Mononuclear cell (primary cell): ENCODE measurements around the gene LRRC30. TPM values are rescaled to one million over a fixed set of nuclear protein-coding genes. Genes with fewer than 3 reads are reported as not detected.

Source experiments
- H3K27me3 ChIP-seq: 2 replicates; pipeline ENCODE4 v1.6.0; 2011; ENCODE audit warnings: low read length, control low read depth; ENCODE audit not compliant: insufficient read depth
- H3K4me1 ChIP-seq: 2 replicates; pipeline ENCODE4 v1.5.1; 2011; ENCODE audit warnings: mild to moderate bottlenecking, low read length, control low read depth; ENCODE audit not compliant: insufficient read depth
- H3K4me3 ChIP-seq: 2 replicates; pipeline ENCODE4 v1.5.1; 2011; ENCODE audit warnings: mild to moderate bottlenecking, low read length, moderate library complexity
- H3K9me3 ChIP-seq: 2 replicates; pipeline ENCODE4 v1.5.1; 2011; ENCODE audit warnings: low read depth, mild to moderate bottlenecking, control low read depth, low read length
- total RNA-seq: library from RNA; depleted of rRNA; stranded (reverse); fragments of >200 nt; gene quantifications from one replicate; pipeline ENCODE4 v1.2.3, GENCODE V29; 2012

Gene LRRC30
- total RNA-seq, 1 donor: not detected

GRCh38 chr18:7261199-7261598 lies 30.3 kb downstream of the LRRC30 start:
- no peaks in the 10 kb centered on the region for H3K27me3 ChIP-seq
- no peaks in the 10 kb centered on the region for H3K4me1 ChIP-seq
- H3K9me3 ChIP-seq: no peaks in the 10 kb centered on the region
- no peak overlapping the region for H3K4me3 ChIP-seq

- Histone ChIP-seq H3K4me3 (no peak overlapping the region), H3K9me3 (no peaks in the 10 kb centered on the region), H3K4me1 (peaks cover 10% of the 10 kb centered on the region), H3K27me3 (no peaks in the 10 kb centered on the region)
Measured at GRCh38 chr18:7267973-7268372, 37.1 kb downstream of the LRRC30 start.

- peaks cover 18% of the 10 kb centered on the region for H3K4me1 ChIP-seq
Measured at GRCh38 chr18:7269942-7270341, 39.1 kb downstream of the LRRC30 start.

GRCh38 chr18:7272311-7273049 lies 41.6 kb downstream of the LRRC30 start:
- no peaks in the 10 kb centered on the region for H3K9me3 ChIP-seq
- H3K4me1 ChIP-seq: peaks cover 18% of the 10 kb centered on the region
- H3K27me3 ChIP-seq: no peaks in the 10 kb centered on the region
- H3K4me3 ChIP-seq: no peak overlapping the region

More at GRCh38 chr18:7269942-7270341, 39.1 kb downstream of the LRRC30 start:
- Histone ChIP-seq H3K27me3 (no peaks in the 10 kb centered on the region), H3K9me3 (no peaks in the 10 kb centered on the region), H3K4me3 (no peak overlapping the region)

- Histone ChIP-seq H3K4me1 (peaks cover 18% of the 10 kb centered on the region), H3K27me3 (no peaks in the 10 kb centered on the region), H3K9me3 (no peaks in the 10 kb centered on the region)
Measured at GRCh38 chr18:7273301-7273921, 42.5 kb downstream of the LRRC30 start.

GRCh38 chr18:7281579-7281978 lies 50.7 kb downstream of the LRRC30 start:
- H3K27me3 ChIP-seq: no peaks in the 10 kb centered on the region

More at GRCh38 chr18:7273301-7273921, 42.5 kb downstream of the LRRC30 start:
- H3K4me3 ChIP-seq: no peak overlapping the region

More at GRCh38 chr18:7281579-7281978, 50.7 kb downstream of the LRRC30 start:
- no peaks in the 10 kb centered on the region for H3K9me3 ChIP-seq
- H3K4me3 ChIP-seq: no peak overlapping the region
- no peaks in the 10 kb centered on the region for H3K4me1 ChIP-seq

Other genes starting within 250 kb of the LRRC30 start
- not detected for gene LAMA1, start 113.3 kb upstream of the LRRC30 start, total RNA-seq